Non-pigmented ciliary epithelial cell (primary cell): ENCODE data around the gene LSM14B.
A peak's percentile ranks its signal among the peaks of the same experiment; 100 is the strongest.
"Not testable (repeated sequence)": the region's sequence is repeated elsewhere in the genome, so short reads cannot be mapped to it uniquely, and the experiment has no call there.

ENCODE experiments used
- DNase-seq: peaks from one replicate; pipeline ENCODE4 v3.0.0-alpha.2; 2010; ENCODE audit warnings: low read depth

The LSM14B gene

DNA sequence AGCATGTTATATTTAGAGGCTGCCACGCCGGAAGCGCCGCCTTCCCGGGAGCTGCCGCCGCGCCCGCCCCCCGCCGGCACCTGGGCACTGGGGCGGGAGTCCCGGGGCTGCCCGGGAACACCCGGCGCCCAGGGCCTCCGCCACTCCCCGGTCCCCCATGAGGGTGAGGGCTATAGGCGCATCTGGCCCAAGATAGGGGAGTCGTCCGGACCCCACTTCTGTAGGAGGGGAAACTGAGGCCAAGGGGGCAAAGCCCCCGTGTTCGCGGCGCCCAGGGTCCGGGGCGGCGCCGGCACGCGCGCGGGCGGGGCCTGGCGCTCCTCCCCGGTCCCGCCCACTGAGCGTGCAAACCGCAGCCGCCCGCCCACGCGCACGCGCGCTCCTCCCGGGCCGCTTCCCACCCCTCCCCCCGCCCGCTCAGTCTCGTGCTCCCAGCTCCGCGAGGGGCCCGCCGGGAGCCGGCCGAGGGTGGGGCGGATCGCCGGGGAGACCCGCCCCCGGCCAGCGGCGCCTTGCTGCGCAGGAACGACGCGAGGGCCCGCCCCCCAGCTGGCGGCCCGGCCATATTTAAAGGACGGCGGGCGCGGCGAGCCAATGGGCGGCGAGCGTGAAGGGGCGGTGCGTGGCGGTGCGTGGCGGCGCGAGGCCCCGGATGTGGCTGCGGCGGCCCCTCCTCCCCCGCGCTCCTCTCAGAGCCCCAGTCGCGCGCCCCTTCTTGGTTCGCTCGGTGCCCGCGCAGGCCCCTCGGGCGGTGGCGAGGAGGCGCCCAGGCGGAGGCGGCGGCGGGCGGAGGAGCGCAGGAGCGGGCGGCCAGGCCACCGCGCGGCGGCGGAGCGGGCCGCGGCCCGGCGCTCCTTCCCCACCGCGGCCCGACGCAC lies at the start of gene LSM14B:
Gene LSM14B, plus strand, starts transcription at position 700 of the 878 bp plus-strand sequence. CDS start 192 bp downstream, outside the sequence.
- peak; percentile 60 for DNase-seq

DNA sequence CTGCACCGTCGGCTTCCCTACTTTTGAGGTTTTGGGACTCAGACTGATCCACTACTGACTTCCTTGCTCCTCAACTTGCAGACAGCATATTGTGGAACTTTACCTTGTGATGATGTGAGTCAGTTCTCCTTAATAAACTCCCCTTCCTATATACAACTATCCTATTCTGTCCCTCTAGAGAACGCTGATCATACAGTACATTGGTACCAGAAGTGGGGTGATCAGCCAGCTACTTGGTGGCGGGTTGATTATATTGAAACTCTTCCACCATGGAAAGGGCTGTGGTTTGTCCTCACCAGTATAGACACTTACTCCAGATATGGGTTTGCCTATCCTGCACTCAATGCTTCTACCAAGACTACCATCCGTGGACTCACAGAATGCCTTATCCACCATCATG lies 49.0 kb upstream of the LSM14B start:
- no peak for DNase-seq

- DNase-seq: no peak
Observed at GRCh38 chr20:62079166-62079565, 43.1 kb upstream of the LSM14B start.

DNA sequence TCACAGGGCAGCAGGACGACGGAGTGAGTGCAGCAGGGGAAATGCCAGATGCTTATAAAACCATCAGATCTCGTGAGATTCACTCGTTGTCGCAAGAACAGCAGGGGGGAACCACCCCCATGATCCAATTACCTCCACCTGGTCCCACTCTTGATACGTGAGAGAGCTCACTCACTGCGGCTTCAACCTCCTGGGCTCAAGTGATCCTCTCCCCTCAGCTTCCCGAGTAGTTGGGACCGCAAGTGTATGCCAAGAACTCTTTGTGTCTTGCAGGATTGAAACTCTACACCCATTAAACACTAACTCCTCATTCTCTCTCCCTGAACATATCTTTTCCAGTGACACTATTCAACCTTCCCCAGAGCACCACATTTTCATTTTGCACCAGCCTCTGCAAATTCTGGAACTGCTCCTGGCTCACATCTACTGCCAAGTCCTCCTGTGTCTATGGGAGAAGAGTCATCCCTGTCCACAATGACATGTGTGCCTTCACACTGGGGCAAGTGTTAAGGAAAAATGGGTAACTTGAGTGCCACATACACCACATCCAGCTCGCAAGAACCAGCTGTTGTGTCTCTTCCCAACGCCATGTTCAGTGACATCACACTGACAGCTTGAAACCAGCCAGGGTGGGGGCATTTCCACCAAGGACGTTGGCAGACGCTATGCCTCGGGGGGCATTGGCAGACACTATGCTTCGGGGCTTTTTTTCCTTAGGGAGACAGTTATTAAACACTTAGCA lies 41.9 kb upstream of the LSM14B start:
- no peak for DNase-seq

DNA sequence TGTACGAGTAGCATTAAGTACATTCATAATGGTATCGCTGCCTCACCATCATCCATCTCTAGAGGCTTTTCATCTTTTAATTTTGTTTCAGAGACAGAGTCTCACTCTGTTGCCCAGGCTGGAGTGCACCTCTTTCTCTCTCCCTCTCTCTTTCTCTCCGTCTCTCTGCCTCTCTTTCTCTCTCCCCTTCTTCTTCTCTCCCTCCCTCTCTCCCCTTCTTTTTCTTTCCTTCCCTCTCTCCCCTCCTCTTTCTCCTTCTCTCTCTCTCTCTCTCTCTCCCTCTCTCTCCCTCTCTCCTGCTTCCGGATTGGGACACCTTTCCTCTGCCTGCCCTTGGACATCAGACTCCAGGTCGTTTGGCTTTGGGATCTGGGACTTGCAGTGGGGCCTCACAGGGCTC lies 39.0 kb upstream of the LSM14B start:
- no peak for DNase-seq

GRCh38 chr20:62084224-62084623 lies 38.1 kb upstream of the LSM14B start:
- not testable (repeated sequence) for DNase-seq

DNA sequence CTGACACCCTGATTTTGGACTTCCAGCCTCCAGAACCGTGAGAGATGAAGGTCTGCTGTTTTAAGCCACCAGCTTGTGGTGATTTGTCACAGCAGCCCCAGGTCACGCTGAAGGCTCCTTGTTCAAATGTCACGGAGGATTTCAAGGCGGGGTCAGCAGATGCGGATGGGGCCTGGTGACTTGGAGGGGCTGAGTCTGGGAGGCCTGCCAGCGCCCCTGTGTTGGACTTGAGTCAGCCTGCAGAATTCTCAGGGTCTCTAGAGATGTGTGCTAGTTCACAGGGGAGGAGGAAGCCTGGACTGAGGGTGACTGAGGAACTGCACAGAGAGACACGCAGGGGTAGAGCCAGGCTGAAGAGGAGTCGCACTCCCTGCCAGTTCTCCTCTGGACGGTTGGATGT lies 37.1 kb upstream of the LSM14B start:
- DNase-seq: no peak

DNA sequence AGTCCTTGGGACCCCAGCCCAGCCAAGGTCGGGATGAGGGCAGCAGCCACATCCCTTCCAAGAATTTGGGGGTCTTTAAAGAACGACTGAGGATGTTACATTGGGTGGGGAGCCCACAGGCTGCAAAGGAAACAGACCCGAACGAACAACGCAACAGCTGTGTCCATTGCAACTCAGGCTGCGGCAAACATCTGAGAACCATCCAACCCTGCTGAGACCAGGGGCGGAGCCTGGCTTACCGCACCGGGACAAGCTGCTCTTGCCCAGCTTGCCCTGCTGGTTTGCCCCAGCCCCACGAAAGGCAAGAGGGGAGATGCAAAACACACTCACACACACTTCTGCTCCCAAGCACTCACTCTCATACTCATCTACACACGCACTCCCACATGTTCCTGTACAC lies 35.0 kb upstream of the LSM14B start:
- no peak for DNase-seq

GRCh38 chr20:62087632-62088031 lies 34.6 kb upstream of the LSM14B start:
- DNase-seq: no peak

DNA sequence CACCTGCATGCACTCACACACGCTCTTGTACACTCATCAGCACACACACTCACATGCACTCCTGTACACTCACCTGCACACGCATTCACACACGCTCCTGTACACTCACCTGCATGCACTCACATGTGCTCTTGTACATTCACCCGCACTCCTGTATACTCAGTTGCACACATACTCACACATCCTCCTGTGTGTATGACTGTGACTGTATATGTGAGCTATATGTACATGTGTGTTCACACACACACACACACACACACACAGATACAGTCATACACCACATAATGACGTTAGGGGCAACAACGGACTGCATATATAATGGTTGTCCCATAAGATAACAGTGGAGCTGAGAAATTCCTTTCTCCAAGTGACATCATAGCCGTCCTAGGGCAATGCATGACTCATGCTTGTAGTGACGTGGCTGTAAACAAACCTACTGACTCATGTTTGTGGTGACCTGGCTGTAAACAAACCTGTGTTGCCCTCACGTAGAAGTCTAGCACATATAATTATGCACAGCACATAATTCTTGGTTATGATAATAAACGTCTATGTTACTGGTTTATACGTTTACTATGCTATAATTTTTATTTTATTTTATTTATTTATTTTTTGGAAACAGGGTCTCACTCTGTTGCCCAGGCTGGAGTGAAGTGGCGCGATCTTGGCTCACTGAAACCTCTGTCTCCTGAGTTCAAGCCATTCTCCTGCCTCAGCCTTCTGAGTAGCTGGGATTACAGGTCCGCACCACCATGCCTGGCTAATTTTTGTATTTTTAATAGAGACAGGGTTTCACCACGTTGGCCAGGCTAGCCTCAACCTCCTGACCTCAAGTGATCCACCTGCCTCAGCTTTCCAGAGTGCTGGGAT lies 33.8 kb upstream of the LSM14B start:
- peak; percentile 76 for DNase-seq

- no peak for DNase-seq
Observed at GRCh38 chr20:62089393-62089792, 32.9 kb upstream of the LSM14B start.

GRCh38 chr20:62096421-62097380 lies 25.6 kb upstream of the LSM14B start:
- no peak for DNase-seq

DNA sequence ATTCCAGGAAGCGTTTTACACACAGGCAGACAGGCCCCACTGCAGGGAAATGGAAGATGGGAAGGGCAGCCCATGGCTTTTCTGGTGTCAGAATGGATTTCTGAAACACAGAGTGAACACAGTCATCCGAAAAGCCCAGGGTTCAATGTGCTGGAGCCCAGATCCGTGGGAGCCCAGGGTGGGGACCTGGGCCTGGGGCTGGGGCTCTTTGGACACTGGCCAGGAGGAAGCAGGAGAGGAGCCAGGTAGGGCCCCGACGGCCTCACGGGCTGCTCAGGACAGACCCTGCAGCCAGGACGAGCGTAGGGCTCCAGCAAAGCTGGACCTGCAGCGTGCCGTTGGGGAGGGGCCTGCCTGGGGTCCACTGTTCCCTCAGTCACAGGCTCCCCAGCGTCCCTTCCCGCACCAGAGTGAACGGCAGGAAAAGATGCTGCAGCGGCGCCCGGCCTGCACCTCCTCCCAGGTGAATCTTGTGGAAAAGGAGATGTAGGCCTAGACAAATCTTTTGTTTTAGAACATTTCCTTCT lies 24.3 kb upstream of the LSM14B start:
- DNase-seq: no peak

- DNase-seq: no peak
Observed at GRCh38 chr20:62101078-62101477, 21.2 kb upstream of the LSM14B start.

GRCh38 chr20:62103508-62104233 lies 18.6 kb upstream of the LSM14B start:
- DNase-seq: no peak

DNA sequence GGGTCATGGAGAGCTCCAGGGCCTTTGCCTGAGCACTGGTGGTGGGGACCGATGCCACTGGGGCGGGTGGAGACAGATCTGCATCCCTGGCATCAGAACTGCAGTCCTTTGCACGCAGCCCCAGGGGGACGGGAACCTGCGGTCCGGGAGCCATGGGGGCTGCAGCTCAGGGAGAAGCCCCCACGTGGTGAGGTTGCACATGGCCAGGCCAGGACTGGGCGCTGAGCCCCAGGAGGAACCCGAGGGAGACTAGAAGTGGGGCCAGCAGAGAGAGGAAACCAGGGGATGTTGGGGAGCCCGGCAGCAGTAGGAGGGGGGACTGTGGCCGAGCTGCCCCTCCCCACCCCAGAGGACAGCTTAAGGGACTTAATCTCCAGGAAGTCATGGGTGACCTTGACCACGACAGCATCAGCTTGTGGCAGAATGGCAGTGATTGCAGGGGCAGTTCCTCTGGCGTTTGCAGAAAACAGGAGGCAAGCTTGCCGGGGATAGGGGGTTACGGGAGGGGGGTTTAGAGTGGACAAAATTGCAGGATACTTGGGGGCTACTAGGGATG lies 18.0 kb upstream of the LSM14B start:
- DNase-seq: no peak

DNA sequence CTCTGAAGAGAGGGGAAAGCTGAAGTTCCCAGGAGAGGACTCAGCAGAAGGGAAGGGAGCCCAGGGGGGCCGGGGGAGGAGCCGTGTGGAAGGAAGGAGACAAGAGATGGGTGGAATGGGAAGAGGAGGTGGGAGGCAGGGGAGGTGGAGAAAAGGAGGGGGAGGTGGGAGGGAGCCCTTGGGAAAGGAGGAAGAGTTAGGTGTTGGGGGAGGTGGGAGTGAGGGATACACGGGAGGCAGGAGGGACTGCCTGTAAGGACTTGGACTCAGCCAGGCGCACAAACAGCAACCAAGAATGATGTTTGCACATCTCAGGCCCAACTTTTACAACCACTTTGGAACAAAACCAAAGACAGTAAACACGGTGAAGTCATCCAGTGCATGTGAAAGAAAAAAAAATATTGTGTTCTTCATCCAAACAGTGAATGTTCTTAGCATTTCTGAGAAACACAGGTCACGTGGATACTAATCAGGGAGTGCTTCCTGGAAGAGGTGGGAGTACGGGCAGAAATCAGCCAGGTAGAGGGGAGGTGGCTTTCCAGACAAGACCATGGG lies 17.4 kb upstream of the LSM14B start:
- no peak for DNase-seq

- DNase-seq: no peak
Observed at GRCh38 chr20:62105592-62105991, 16.7 kb upstream of the LSM14B start.

GRCh38 chr20:62111148-62111547 lies 11.1 kb upstream of the LSM14B start:
- DNase-seq: no peak

DNA sequence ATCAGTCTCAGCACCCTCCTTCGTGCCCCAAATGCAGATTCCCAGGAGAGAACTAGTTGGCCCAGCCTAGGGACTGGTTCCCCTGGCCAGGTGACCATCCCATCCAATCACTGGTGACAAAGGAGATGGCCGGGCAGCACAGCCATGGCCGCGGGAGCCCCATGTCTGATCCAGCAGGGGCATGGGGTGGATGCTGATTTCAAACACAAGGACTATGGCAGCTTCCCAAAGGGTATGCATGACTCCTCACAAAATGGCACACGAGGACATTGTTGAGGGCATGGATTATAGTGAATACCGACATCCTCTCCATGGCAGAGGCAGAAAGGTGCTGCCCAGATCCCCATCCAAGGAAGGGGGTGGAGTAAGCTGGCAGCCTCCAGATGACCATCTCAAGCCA lies 9.9 kb upstream of the LSM14B start:
- DNase-seq: no peak
